NCI-H2196 (cell line): Measurements from ENCODE around the gene ITPRIPL2.

ENCODE experiments used
- DNase-seq: peaks from one replicate; lab custom pipeline; 2025; ENCODE audit not compliant: unreplicated experiment; lab: John Stamatoyannopoulos, UW

The ITPRIPL2 gene

GRCh38 chr16:19142939-19143598 is 29.3 kb downstream of the ITPRIPL2 start:
- DNase-seq, result no peak

GRCh38 chr16:19143599-19143956 is 29.8 kb downstream of the ITPRIPL2 start:
- DNase-seq, result no peak

GRCh38 chr16:19145010-19145409 is 31.2 kb downstream of the ITPRIPL2 start:
- DNase-seq, result no peak

GRCh38 chr16:19147126-19147525 is 33.4 kb downstream of the ITPRIPL2 start:
- no peak for DNase-seq

GRCh38 chr16:19147627-19148026 is 33.9 kb downstream of the ITPRIPL2 start:
- DNase-seq, result no peak

- no peak for DNase-seq
These were observed 34.4 kb downstream of the ITPRIPL2 start for GRCh38 chr16:19148189-19148588.

GRCh38 chr16:19151310-19151709 is 37.5 kb downstream of the ITPRIPL2 start:
- DNase-seq, result no peak

GRCh38 chr16:19152042-19152441 is 38.3 kb downstream of the ITPRIPL2 start:
- DNase-seq, result no peak

GRCh38 chr16:19153876-19154275 is 40.1 kb downstream of the ITPRIPL2 start:
- DNase-seq, result no peak

- DNase-seq, result no peak
These were observed 48.3 kb downstream of the ITPRIPL2 start for GRCh38 chr16:19162085-19162484.

GRCh38 chr16:19163215-19163614 is 49.5 kb downstream of the ITPRIPL2 start:
- DNase-seq, result no peak

GRCh38 chr16:19164285-19164684 is 50.5 kb downstream of the ITPRIPL2 start:
- DNase-seq, result no peak

GRCh38 chr16:19165101-19165500 is 51.3 kb downstream of the ITPRIPL2 start:
- DNase-seq, result no peak

GRCh38 chr16:19166500-19166899 is 52.7 kb downstream of the ITPRIPL2 start:
- peak; percentile 65 for DNase-seq

GRCh38 chr16:19167710-19168370 is 54.1 kb downstream of the ITPRIPL2 start, which contains the start of gene SYT17:
SYT17 (plus strand) TSS chr16:19168240; CDS start chr16:19168647, 407 bp downstream.
- DNase-seq, result peak; percentile 87

GRCh38 chr16:19168371-19169081 is 54.8 kb downstream of the ITPRIPL2 start:
- DNase-seq, result peak; percentile 91

GRCh38 chr16:19169082-19169639 is 55.4 kb downstream of the ITPRIPL2 start:
- no peak for DNase-seq

GRCh38 chr16:19170043-19170655 is 56.4 kb downstream of the ITPRIPL2 start:
- DNase-seq, result no peak
